ENCODE results near the gene BATF3.

DNA sequence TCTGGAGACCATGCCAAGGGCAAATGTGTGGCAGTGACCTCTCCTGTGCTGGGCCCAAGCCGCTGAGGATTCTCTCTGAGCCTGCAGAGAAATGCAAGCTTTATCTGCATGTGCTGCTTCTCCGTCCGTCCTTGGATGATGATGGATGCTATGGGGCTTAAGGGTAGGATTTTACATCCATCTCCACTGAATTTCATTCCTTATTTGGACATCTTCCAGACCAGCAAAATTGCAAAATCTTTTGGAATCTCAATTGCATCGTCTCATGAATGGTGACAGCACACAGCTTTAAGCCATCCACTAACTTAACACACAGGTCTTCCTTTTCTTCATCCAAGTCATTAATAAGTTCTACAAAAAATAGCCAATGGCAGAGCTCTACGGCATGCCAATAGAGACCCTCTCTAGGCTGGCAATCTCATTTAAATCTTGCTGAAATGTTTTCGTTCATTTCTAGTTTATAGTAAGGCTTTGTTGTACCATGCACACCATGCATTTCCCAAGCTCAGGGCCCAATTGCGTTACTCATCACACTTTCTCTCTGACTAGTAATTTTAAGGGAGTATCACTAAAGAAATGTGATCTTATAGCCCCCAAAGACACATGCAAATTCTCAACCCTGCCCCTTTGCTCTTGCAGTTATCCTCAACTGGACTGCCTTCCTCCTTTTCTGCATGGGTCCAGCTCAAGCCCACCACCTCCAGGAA, 11.1 kb downstream of the BATF3 start:
- TF ChIP-seq, protein P1, sequence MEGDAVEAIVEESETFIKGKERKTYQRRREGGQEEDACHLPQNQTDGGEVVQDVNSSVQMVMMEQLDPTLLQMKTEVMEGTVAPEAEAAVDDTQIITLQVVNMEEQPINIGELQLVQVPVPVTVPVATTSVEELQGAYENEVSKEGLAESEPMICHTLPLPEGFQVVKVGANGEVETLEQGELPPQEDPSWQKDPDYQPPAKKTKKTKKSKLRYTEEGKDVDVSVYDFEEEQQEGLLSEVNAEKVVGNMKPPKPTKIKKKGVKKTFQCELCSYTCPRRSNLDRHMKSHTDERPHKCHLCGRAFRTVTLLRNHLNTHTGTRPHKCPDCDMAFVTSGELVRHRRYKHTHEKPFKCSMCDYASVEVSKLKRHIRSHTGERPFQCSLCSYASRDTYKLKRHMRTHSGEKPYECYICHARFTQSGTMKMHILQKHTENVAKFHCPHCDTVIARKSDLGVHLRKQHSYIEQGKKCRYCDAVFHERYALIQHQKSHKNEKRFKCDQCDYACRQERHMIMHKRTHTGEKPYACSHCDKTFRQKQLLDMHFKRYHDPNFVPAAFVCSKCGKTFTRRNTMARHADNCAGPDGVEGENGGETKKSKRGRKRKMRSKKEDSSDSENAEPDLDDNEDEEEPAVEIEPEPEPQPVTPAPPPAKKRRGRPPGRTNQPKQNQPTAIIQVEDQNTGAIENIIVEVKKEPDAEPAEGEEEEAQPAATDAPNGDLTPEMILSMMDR (IDR thresholded peaks at IDR 0.05; ENCODE audit: low read length), result no peak
- no peak for TF ChIP-seq EZH2 (IDR thresholded peaks at IDR 0.05; ENCODE audit: borderline replicate concordance, low read length)
